GM12878 (cell line): ENCODE measurements around the gene LRFN2. TPM values are rescaled to one million over a fixed set of nuclear protein-coding genes. Genes with fewer than 3 reads are reported as not detected.

Experiments
- ATAC-seq: fragments of 200-7000 bp; cut with Tn5 transposase; 3 replicates; pipeline ENCODE4 v1.9.1; 2020; ENCODE audit warnings: mild to moderate bottlenecking, moderate library complexity
- BruUV-seq: library from RNA; stranded (reverse); fragments of 400-500 nt; replicated peaks from 2 replicates; lab custom pipeline; 2021; lab: Mats Ljungman, UMichigan
- CTCF ChIA-PET: fragments of 300-600 bp; sonication (Branson Sonifier 250); formaldehyde crosslinking; extraction: SDS; loops from one replicate; lab custom pipeline; 2021; ENCODE audit warnings: inconsistent platforms; lab: Yijun Ruan, JAX
- POLR2A ChIA-PET: fragments of 350-600 bp; formaldehyde crosslinking; extraction: SDS; loops from one replicate; lab custom pipeline; 2021; ENCODE audit warnings: inconsistent platforms; lab: Charles Lee
- RAD21 ChIA-PET: fragments of 300-600 bp; sonication (Branson Sonifier 250); formaldehyde crosslinking; loops from one replicate; lab custom pipeline; 2023; ENCODE audit warnings: antibody characterized with exemption; ENCODE audit not compliant: unreplicated experiment; lab: Charles Lee
- SMC1A ChIA-PET: fragments of 300-600 bp; sonication (Branson Sonifier 250); formaldehyde crosslinking; loops from one replicate; lab custom pipeline; 2023; ENCODE audit not compliant: unreplicated experiment, uncharacterized antibody; lab: Charles Lee
- DNase-seq: peaks from one replicate; pipeline ENCODE4 v3.0.0-alpha.2; 2011; ENCODE audit warnings: low read depth, low spot score
- FAIRE-seq: peaks from 3 replicates; lab custom pipeline; 2011; peaks lifted over from hg19 to GRCh38; lab: Jason Lieb, UNC
- H2AFZ ChIP-seq: 2 replicates; pipeline ENCODE4 v1.6.0; 2011; ENCODE audit warnings: low read depth, low read length, control low read depth; ENCODE audit not compliant: control insufficient read depth
- H3K27ac ChIP-seq: 2 replicates; pipeline ENCODE4 v1.5.1; 2011; ENCODE audit warnings: control low read depth; ENCODE audit not compliant: control insufficient read depth, insufficient read depth
- H3K27me3 ChIP-seq, 2 experiments: replicated peaks in 1 of 2; 2 replicates each; pipeline versions ENCODE4 v1.6.0 to v1.6.1; 2011; ENCODE audit warnings: low read length in 1 of 2; ENCODE audit not compliant: control insufficient read depth in 2 of 2, insufficient read depth in 2 of 2
- H3K36me3 ChIP-seq, 2 experiments: 2 replicates each; pipeline ENCODE4 v1.5.1; 2011; ENCODE audit warnings: low read length in 1 of 2; ENCODE audit not compliant: control insufficient read depth in 2 of 2, insufficient read depth in 2 of 2
- H3K4me1 ChIP-seq: 2 replicates; pipeline ENCODE4 v1.6.1; 2011; ENCODE audit warnings: mild to moderate bottlenecking, low read length, moderate library complexity, mixed read lengths; ENCODE audit not compliant: control insufficient read depth, insufficient read depth
- H3K4me2 ChIP-seq: 2 replicates; pipeline ENCODE4 v1.6.0; 2011; ENCODE audit warnings: control low read depth; ENCODE audit not compliant: control insufficient read depth, insufficient read depth
- H3K4me3 ChIP-seq: fragments of 200-600 bp; sonication (generic); 2 replicates; pipeline ENCODE4 v1.5.1; 2016
- H3K79me2 ChIP-seq: 2 replicates; pipeline ENCODE4 v1.6.0; 2011; ENCODE audit warnings: low read length; ENCODE audit not compliant: control insufficient read depth, insufficient read depth
- H3K9ac ChIP-seq: 2 replicates; pipeline ENCODE4 v1.8.0; 2011; ENCODE audit warnings: low read length, control low read depth, mixed read lengths; ENCODE audit not compliant: control insufficient read depth, insufficient read depth
- H3K9me3 ChIP-seq: replicated peaks from 3 replicates; pipeline ENCODE4 v1.5.1; 2011; ENCODE audit warnings: mild to moderate bottlenecking, low read length; ENCODE audit not compliant: control insufficient read depth, insufficient read depth
- H4K20me1 ChIP-seq: 2 replicates; pipeline ENCODE4 v1.6.0; 2011; ENCODE audit not compliant: control insufficient read depth, insufficient read depth
- ATF7 ChIP-seq: fragments of 450-650 bp; IDR thresholded peaks from 2 replicates; pipeline ENCODE4 v1.6.1; 2016; ENCODE audit warnings: low read depth, mild to moderate bottlenecking
- SRF ChIP-seq, 2 experiments: IDR thresholded peaks; 2 replicates each; pipeline ENCODE4 v1.6.1; 2011; ENCODE audit warnings: low read depth in 2 of 2, low read length in 2 of 2, mild to moderate bottlenecking in 1 of 2, moderate library complexity in 1 of 2
- WGBS: methylation state at CpG from one replicate; pipeline ENCODE4 v1.1.6; 2016; ENCODE audit warnings: low lambda C conversion rate; ENCODE audit not compliant: insufficient replicate concordance, insufficient coverage; ENCODE audit errors: missing lambda C conversion rate; 5-methylcytosine and 5-hydroxymethylcytosine counted together
- in situ Hi-C: fragments of 300-500 bp; cut with MboI; formaldehyde crosslinking; loops from 9 replicates; pipeline ENCODE4 v1.14.3; 2018; ENCODE audit warnings: mixed read lengths
- intact Hi-C: fragments of 100-400 bp; cut with micrococcal nuclease; formaldehyde crosslinking; loops from one replicate; pipeline ENCODE4 v1.14.2; 2022; ENCODE audit not compliant: unreplicated experiment
- polyA plus RNA-seq, 11 experiments: library from polyadenylated mRNA; depleted of rRNA in 4 of 11; unstranded in 6 of 11; stranded (reverse) in 5 of 11; fragments of >200 nt; fragmentation: Nextera tagmentation in 4 of 11; fragmentation: Illumina TruSeq in 1 of 11; extraction: Ambion mirVana in 4 of 11; extraction: Trizol in 1 of 11; gene quantifications; 1 replicate in 1 of 11; 2 replicates in 10 of 11; pipeline versions ENCODE4 v1.2.1 to v1.2.3, GENCODE V29; 2011 to 2016; ENCODE audit warnings: inconsistent platforms in 2 of 11, missing spikeins in 2 of 11, low read depth in 1 of 11
- total RNA-seq, 4 experiments: library from RNA; depleted of rRNA in 3 of 4; stranded (reverse); fragments of >200 nt in 3 of 4; fragmentation: Illumina TruSeq in 1 of 4; extraction: Trizol in 1 of 4; gene quantifications; 2 replicates each; pipeline versions ENCODE4 v1.2.1 to v1.2.3, GENCODE V29; 2013 to 2021
- TF ChIP-seq, protein P1 (sequence below): fragments of 150-350 bp; IDR thresholded peaks from 2 replicates; pipeline ENCODE4 v1.6.1; 2016; ENCODE audit warnings: low read depth, low read length
- TF ChIP-seq, protein P2 (sequence below): fragments of 450-650 bp; IDR thresholded peaks from 2 replicates; pipeline ENCODE4 v1.6.1; 2017; ENCODE audit warnings: antibody characterized with exemption, mild to moderate bottlenecking, moderate library complexity

LRFN2 gene
- total and polyA plus RNA-seq, 10 of the 15 experiments (the other 5 are each of a cell fraction or from before 2014, with no cell fraction given), result not detected

DNA sequence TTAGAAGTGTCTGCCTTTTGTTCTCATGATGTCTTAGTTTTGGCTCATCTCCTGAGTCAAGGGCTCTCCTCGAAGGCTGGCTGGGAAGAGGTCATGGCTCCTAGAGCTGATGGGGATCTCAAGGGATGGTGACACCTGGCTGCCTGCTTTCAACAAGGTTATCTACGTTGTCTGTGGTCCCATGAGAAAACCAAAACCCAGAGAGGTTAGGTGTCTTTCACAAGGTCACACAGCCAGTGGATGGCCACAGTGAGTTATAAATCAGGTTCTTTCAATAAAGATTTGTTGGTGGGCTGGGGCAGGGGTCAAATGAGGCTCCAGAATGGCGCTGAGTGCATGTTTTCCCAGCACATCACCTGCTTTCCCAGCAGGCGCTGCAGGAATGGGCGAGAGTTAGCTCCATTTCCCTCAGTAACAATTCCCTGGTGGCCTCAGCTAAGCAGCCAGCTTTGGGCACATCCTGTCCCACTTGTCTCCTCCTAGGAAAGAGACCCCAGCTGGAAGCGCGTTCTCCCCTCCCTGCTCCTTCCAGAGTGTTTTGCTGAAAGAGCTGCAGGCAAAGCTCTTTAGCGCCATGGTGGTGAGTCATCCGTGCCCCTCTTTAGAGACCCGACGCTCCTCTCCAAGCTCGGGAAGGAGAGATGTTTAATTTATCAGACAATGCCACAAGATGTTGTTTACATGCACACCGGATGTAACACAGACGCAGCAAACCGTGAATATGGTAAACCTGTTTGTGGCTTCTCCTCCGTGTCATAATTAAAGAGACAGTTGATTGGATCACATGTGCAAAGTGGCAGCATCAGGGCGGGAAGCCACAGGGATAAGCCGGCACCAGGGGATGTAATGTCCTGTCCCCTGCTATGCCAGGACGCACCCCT is 109.7 kb downstream of the LRFN2 start:
- no peak for DNase-seq
- no peak overlapping the region for H2AFZ ChIP-seq

More for the DNA sequence above, 109.7 kb downstream of the LRFN2 start:
- Histone ChIP-seq H3K4me1 (no peaks in the 10 kb centered on the region), H3K27ac (no peak overlapping the region), H3K36me3 (no peaks in the 10 kb centered on the region), H3K4me3 (no peak overlapping the region), H3K4me2 (no peak overlapping the region), H3K9me3 (no peaks in the 10 kb centered on the region), H3K27me3 (peaks cover 0 to 5% of the 10 kb centered on the region in 2 experiments; a peak in 2 of 4 replicates), H3K9ac (no peak overlapping the region), H3K79me2 (no peaks in the 10 kb centered on the region), H4K20me1 (no peaks in the 10 kb centered on the region)
- no TSS peak for BruUV-seq
- 12% methylated on average over 19 of the region's 19 CpGs for WGBS
- ATAC-seq (no peak), FAIRE-seq (no peak)
- ChIA-PET CTCF (no interaction called here), SMC1A (no interaction called here), POLR2A (no interaction called here), RAD21 (no interaction called here)
- in situ Hi-C loops (no loop called here), intact Hi-C loops (no loop called here)
- TF ChIP-seq SRF (IDR thresholded peaks at IDR 0.05; ENCODE audit: low read depth in 2 of 2, low read length in 2 of 2) (no peak), ATF7 (no peak)
- TF ChIP-seq, protein P1, sequence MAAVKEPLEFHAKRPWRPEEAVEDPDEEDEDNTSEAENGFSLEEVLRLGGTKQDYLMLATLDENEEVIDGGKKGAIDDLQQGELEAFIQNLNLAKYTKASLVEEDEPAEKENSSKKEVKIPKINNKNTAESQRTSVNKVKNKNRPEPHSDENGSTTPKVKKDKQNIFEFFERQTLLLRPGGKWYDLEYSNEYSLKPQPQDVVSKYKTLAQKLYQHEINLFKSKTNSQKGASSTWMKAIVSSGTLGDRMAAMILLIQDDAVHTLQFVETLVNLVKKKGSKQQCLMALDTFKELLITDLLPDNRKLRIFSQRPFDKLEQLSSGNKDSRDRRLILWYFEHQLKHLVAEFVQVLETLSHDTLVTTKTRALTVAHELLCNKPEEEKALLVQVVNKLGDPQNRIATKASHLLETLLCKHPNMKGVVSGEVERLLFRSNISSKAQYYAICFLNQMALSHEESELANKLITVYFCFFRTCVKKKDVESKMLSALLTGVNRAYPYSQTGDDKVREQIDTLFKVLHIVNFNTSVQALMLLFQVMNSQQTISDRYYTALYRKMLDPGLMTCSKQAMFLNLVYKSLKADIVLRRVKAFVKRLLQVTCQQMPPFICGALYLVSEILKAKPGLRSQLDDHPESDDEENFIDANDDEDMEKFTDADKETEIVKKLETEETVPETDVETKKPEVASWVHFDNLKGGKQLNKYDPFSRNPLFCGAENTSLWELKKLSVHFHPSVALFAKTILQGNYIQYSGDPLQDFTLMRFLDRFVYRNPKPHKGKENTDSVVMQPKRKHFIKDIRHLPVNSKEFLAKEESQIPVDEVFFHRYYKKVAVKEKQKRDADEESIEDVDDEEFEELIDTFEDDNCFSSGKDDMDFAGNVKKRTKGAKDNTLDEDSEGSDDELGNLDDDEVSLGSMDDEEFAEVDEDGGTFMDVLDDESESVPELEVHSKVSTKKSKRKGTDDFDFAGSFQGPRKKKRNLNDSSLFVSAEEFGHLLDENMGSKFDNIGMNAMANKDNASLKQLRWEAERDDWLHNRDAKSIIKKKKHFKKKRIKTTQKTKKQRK, result no peak
- TF ChIP-seq, protein P2, sequence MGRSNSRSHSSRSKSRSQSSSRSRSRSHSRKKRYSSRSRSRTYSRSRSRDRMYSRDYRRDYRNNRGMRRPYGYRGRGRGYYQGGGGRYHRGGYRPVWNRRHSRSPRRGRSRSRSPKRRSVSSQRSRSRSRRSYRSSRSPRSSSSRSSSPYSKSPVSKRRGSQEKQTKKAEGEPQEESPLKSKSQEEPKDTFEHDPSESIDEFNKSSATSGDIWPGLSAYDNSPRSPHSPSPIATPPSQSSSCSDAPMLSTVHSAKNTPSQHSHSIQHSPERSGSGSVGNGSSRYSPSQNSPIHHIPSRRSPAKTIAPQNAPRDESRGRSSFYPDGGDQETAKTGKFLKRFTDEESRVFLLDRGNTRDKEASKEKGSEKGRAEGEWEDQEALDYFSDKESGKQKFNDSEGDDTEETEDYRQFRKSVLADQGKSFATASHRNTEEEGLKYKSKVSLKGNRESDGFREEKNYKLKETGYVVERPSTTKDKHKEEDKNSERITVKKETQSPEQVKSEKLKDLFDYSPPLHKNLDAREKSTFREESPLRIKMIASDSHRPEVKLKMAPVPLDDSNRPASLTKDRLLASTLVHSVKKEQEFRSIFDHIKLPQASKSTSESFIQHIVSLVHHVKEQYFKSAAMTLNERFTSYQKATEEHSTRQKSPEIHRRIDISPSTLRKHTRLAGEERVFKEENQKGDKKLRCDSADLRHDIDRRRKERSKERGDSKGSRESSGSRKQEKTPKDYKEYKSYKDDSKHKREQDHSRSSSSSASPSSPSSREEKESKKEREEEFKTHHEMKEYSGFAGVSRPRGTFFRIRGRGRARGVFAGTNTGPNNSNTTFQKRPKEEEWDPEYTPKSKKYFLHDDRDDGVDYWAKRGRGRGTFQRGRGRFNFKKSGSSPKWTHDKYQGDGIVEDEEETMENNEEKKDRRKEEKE, result no peak
